Neuronal stem cell (in vitro differentiated cells): ENCODE measurements around the gene TMIE.
"Not testable (repeated sequence)": the region's sequence is repeated elsewhere in the genome, so short reads cannot be mapped to it uniquely, and the experiment has no call there.

Source experiments
- DNase-seq: peaks from one replicate; pipeline ENCODE4 v3.0.0-alpha.2; 2013; ENCODE audit warnings: low spot score
- H2AFZ ChIP-seq: one replicate; pipeline ENCODE4 v1.6.1; 2013; ENCODE audit warnings: mild to moderate bottlenecking, low read length, inconsistent platforms
- H2AK5ac ChIP-seq: 2 replicates; pipeline ENCODE4 v1.6.1; 2013; ENCODE audit warnings: low read depth, mild to moderate bottlenecking, inconsistent platforms, low read length, moderate library complexity, mixed read lengths
- H2BK120ac ChIP-seq: 2 replicates; pipeline ENCODE4 v1.6.1; 2013; ENCODE audit warnings: low read depth, mild to moderate bottlenecking, inconsistent platforms, low read length, moderate library complexity, mixed read lengths
- H2BK12ac ChIP-seq: one replicate; pipeline ENCODE4 v1.6.1; 2013; ENCODE audit warnings: low read length, inconsistent platforms
- H2BK15ac ChIP-seq: 2 replicates; pipeline ENCODE4 v1.6.1; 2013; ENCODE audit warnings: mild to moderate bottlenecking, low read length, inconsistent platforms, mixed read lengths
- H2BK5ac ChIP-seq: one replicate; pipeline ENCODE4 v1.6.1; 2013; ENCODE audit warnings: inconsistent platforms, mild to moderate bottlenecking, low read length, moderate library complexity
- H3K14ac ChIP-seq: one replicate; pipeline ENCODE4 v1.6.1; 2013; ENCODE audit warnings: low read length, inconsistent platforms
- H3K18ac ChIP-seq: 2 replicates; pipeline ENCODE4 v1.6.1; 2013; ENCODE audit warnings: low read length, inconsistent platforms
- H3K23ac ChIP-seq: 2 replicates; pipeline ENCODE4 v1.6.1; 2013; ENCODE audit warnings: low read depth, mild to moderate bottlenecking, mixed read lengths, low read length, inconsistent platforms; ENCODE audit not compliant: poor library complexity
- H3K27ac ChIP-seq: replicated peaks from 3 replicates; pipeline ENCODE4 v1.5.1; 2013; ENCODE audit warnings: low read length, inconsistent platforms
- H3K27me3 ChIP-seq, 3 experiments: 2 replicates each; pipeline ENCODE4 v1.6.1; 2013; ENCODE audit warnings: low read length in 3 of 3, mild to moderate bottlenecking in 2 of 3, inconsistent platforms in 1 of 3, low read depth in 1 of 3, mixed read lengths in 1 of 3, moderate library complexity in 1 of 3; ENCODE audit not compliant: control insufficient read depth in 3 of 3, insufficient read depth in 3 of 3
- H3K36me3 ChIP-seq, 2 donors: replicated peaks in 1 of 2; 2 replicates each; pipeline ENCODE4 v1.6.1; 2013; ENCODE audit warnings: low read length in 2 of 2; ENCODE audit not compliant: control insufficient read depth in 2 of 2, insufficient read depth in 2 of 2
- H3K4ac ChIP-seq: 2 replicates; pipeline ENCODE4 v1.6.1; 2013; ENCODE audit warnings: inconsistent platforms, mild to moderate bottlenecking, low read length, moderate library complexity
- H3K4me1 ChIP-seq, 2 donors: 1 replicate in 1 of 2; 2 replicates in 1 of 2; pipeline ENCODE4 v1.6.1; 2013; ENCODE audit warnings: low read length in 2 of 2, low read depth in 1 of 2; ENCODE audit not compliant: control insufficient read depth in 2 of 2, insufficient read depth in 1 of 2
- H3K4me2 ChIP-seq: one replicate; pipeline ENCODE4 v1.6.1; 2013; ENCODE audit warnings: mild to moderate bottlenecking, low read length, inconsistent platforms; ENCODE audit not compliant: insufficient read depth, poor library complexity, severe bottlenecking
- H3K4me3 ChIP-seq, 2 donors: 2 replicates each; pipeline ENCODE4 v1.5.1; 2013; ENCODE audit warnings: low read length in 2 of 2, mild to moderate bottlenecking in 2 of 2, inconsistent platforms in 1 of 2, moderate library complexity in 1 of 2
- H3K79me1 ChIP-seq: one replicate; pipeline ENCODE4 v1.6.1; 2013; ENCODE audit warnings: low read depth, mild to moderate bottlenecking, inconsistent platforms, low read length, moderate library complexity
- H3K9ac ChIP-seq: one replicate; pipeline ENCODE4 v1.6.1; 2013; ENCODE audit warnings: mild to moderate bottlenecking, low read depth, low read length, inconsistent platforms; ENCODE audit not compliant: poor library complexity
- H3K9me3 ChIP-seq, 2 donors: replicated peaks in 1 of 2; 2 replicates each; pipeline versions ENCODE3 to v1.6.1; 2013; ENCODE audit warnings: low read length in 2 of 2, mild to moderate bottlenecking in 2 of 2, inconsistent platforms in 1 of 2, low read depth in 1 of 2, mixed read lengths in 1 of 2, moderate library complexity in 1 of 2; ENCODE audit not compliant: control insufficient read depth in 2 of 2, insufficient read depth in 1 of 2
- H4K8ac ChIP-seq: one replicate; pipeline ENCODE4 v1.6.1; 2013; ENCODE audit warnings: low read depth, mild to moderate bottlenecking, inconsistent platforms, low read length, moderate library complexity
- H4K91ac ChIP-seq: one replicate; pipeline ENCODE4 v1.6.1; 2013; ENCODE audit warnings: low read length, low read depth, mild to moderate bottlenecking, inconsistent platforms; ENCODE audit not compliant: poor library complexity
- WGBS, 2 donors: extraction: QIAGEN DNeasy Blood & Tissue Kit; methylation state at CpG; one replicate each; pipeline ENCODE4 v1.1.7; 2013; ENCODE audit warnings: missing lambda C conversion rate in 2 of 2, mixed read lengths in 1 of 2; ENCODE audit not compliant: insufficient read length in 2 of 2, insufficient replicate concordance in 1 of 2; ENCODE audit errors: extremely low coverage in 2 of 2; 5-methylcytosine and 5-hydroxymethylcytosine counted together

TMIE gene

GRCh38 chr3:46737329-46737731 lies 36.1 kb downstream of the TMIE start:
- no peak overlapping the region for H2BK5ac ChIP-seq
- no peak for DNase-seq
- no peak overlapping the region for H3K4ac ChIP-seq
- H3K23ac ChIP-seq, result no peak overlapping the region
- H2BK12ac ChIP-seq, result no peak overlapping the region
- H4K8ac ChIP-seq, result no peak overlapping the region
- H3K9me3 ChIP-seq, result no peaks in the 10 kb centered on the region
- no peak overlapping the region for H3K4me2 ChIP-seq
- H2AFZ ChIP-seq, result no peak overlapping the region
- no peaks in the 10 kb centered on the region for H3K27me3 ChIP-seq
- no peak overlapping the region for H3K18ac ChIP-seq
- no peak overlapping the region for H2AK5ac ChIP-seq
- no peak overlapping the region for H4K91ac ChIP-seq
- H2BK15ac ChIP-seq, result no peak overlapping the region
- H3K36me3 ChIP-seq, result no peaks in the 10 kb centered on the region
- H3K4me1 ChIP-seq, result no peaks in the 10 kb centered on the region
- WGBS, 2 donors, result no CpG with 5 or more reads among the region's 4 CpGs
- H3K9ac ChIP-seq, result no peak overlapping the region
- no peak overlapping the region for H3K14ac ChIP-seq
- H3K4me3 ChIP-seq, result no peak overlapping the region
- no peaks in the 10 kb centered on the region for H3K79me1 ChIP-seq
- H3K27ac ChIP-seq, result no peak overlapping the region
- no peak overlapping the region for H2BK120ac ChIP-seq

GRCh38 chr3:46739565-46739964 lies 38.4 kb downstream of the TMIE start:
- H2BK5ac ChIP-seq, result not testable (repeated sequence)

GRCh38 chr3:46742992-46743585 lies 41.9 kb downstream of the TMIE start:
- H3K27me3 ChIP-seq, result no peaks in the 10 kb centered on the region
- H3K4me3 ChIP-seq, result no peak overlapping the region
- H4K8ac ChIP-seq, result no peak overlapping the region
- no peak overlapping the region for H3K4me2 ChIP-seq
- H3K4ac ChIP-seq, result no peak overlapping the region
- no peaks in the 10 kb centered on the region for H3K36me3 ChIP-seq
- H3K18ac ChIP-seq, result no peak overlapping the region
- H4K91ac ChIP-seq, result no peak overlapping the region
- no peak overlapping the region for H3K14ac ChIP-seq
- no peaks in the 10 kb centered on the region for H3K79me1 ChIP-seq
- H3K27ac ChIP-seq, result no peak overlapping the region
- no peak for DNase-seq
- no peak overlapping the region for H3K9ac ChIP-seq
- no peak overlapping the region for H2BK15ac ChIP-seq
- no peaks in the 10 kb centered on the region for H3K4me1 ChIP-seq
- H3K9me3 ChIP-seq, result no peaks in the 10 kb centered on the region
- H2AK5ac ChIP-seq, result no peak overlapping the region
- H3K23ac ChIP-seq, result no peak overlapping the region
- H2BK12ac ChIP-seq, result no peak overlapping the region
- no peak overlapping the region for H2BK120ac ChIP-seq
- WGBS, 2 donors, result no CpG with 5 or more reads among the region's 12 CpGs
- H2AFZ ChIP-seq, result no peak overlapping the region
- no peak overlapping the region for H2BK5ac ChIP-seq

More at GRCh38 chr3:46739565-46739964, 38.4 kb downstream of the TMIE start:
- not testable (repeated sequence) for H2BK12ac ChIP-seq, H3K23ac ChIP-seq, H3K27me3 ChIP-seq, H3K4ac ChIP-seq, H4K91ac ChIP-seq, H3K4me3 ChIP-seq, H2BK120ac ChIP-seq, H3K4me2 ChIP-seq, H3K9ac ChIP-seq, H2AFZ ChIP-seq, H3K36me3 ChIP-seq, H3K79me1 ChIP-seq, H2AK5ac ChIP-seq, H3K27ac ChIP-seq, H4K8ac ChIP-seq, H3K4me1 ChIP-seq, H2BK15ac ChIP-seq, H3K9me3 ChIP-seq, DNase-seq, H3K18ac ChIP-seq, H3K14ac ChIP-seq
- no CpG with 5 or more reads among the region's 3 CpGs for WGBS, 2 donors

GRCh38 chr3:46746711-46747110 lies 45.5 kb downstream of the TMIE start:
- Histone ChIP-seq H2AFZ (no peak overlapping the region), H2BK5ac (no peak overlapping the region), H3K79me1 (peaks cover 2% of the 10 kb centered on the region), H3K9me3 (no peaks in the 10 kb centered on the region), H2AK5ac (no peak overlapping the region), H4K91ac (no peak overlapping the region), H2BK15ac (no peak overlapping the region), H3K9ac (no peak overlapping the region), H3K36me3 (no peaks in the 10 kb centered on the region), H3K23ac (no peak overlapping the region), H3K4me1 (no peaks in the 10 kb centered on the region), H3K27me3 (no peaks in the 10 kb centered on the region), H3K4me2 (no peak overlapping the region), H3K4me3 (no peak overlapping the region), H2BK12ac (no peak overlapping the region), H3K27ac (no peak overlapping the region), H3K4ac (no peak overlapping the region), H3K14ac (no peak overlapping the region), H4K8ac (no peak overlapping the region), H3K18ac (no peak overlapping the region), H2BK120ac (no peak overlapping the region)
- no peak for DNase-seq
